CD14-positive monocyte (primary cell): ENCODE measurements around the gene CDH6. TPM values are rescaled to one million over a fixed set of nuclear protein-coding genes. Genes with fewer than 3 reads are reported as not detected.

Experiments used
- DNase-seq, 3 donors: peaks; one replicate each; pipeline ENCODE4 v3.0.0-alpha.2; 2011 to 2022
- H2AFZ ChIP-seq: 2 replicates; pipeline ENCODE4 v1.6.0; 2012; ENCODE audit warnings: mild to moderate bottlenecking, low read depth, low read length, inconsistent platforms; ENCODE audit not compliant: insufficient read depth, poor library complexity, severe bottlenecking
- H3K27ac ChIP-seq, 2 donors: 1 replicate in 1 of 2; 2 replicates in 1 of 2; pipeline ENCODE4 v1.5.1; 2012 to 2013; ENCODE audit warnings: low read length in 2 of 2, control low read depth in 1 of 2, inconsistent platforms in 1 of 2, low read depth in 1 of 2, mild to moderate bottlenecking in 1 of 2
- H3K27me3 ChIP-seq, 2 donors: one replicate each; pipeline versions ENCODE4 v1.6.0 to v1.6.1; 2011 to 2013; ENCODE audit warnings: low read length in 2 of 2; ENCODE audit not compliant: control insufficient read depth in 2 of 2, insufficient read depth in 2 of 2
- H3K36me3 ChIP-seq, 2 donors: replicated peaks in 1 of 2; 1 replicate in 1 of 2; 2 replicates in 1 of 2; pipeline versions ENCODE4 v1.5.1 to v1.6.1; 2012 to 2013; ENCODE audit warnings: low read length in 2 of 2, control low read depth in 1 of 2, inconsistent platforms in 1 of 2, mild to moderate bottlenecking in 1 of 2; ENCODE audit not compliant: insufficient read depth in 2 of 2, control insufficient read depth in 1 of 2
- H3K4me1 ChIP-seq, 2 donors: 1 replicate in 1 of 2; 2 replicates in 1 of 2; pipeline versions ENCODE4 v1.5.1 to v1.6.1; 2012 to 2013; ENCODE audit warnings: low read length in 2 of 2, control low read depth in 1 of 2, inconsistent platforms in 1 of 2, mild to moderate bottlenecking in 1 of 2, moderate library complexity in 1 of 2; ENCODE audit not compliant: insufficient read depth in 2 of 2, control insufficient read depth in 1 of 2
- H3K4me2 ChIP-seq: replicated peaks from 2 replicates; pipeline ENCODE3; 2012; ENCODE audit warnings: low read length, moderate library complexity, mild to moderate bottlenecking; ENCODE audit not compliant: poor library complexity, severe bottlenecking; ENCODE audit errors: extremely low read depth
- H3K4me3 ChIP-seq, 3 experiments: fragments of 200-600 bp in 1 of 3; sonication (generic) in 1 of 3; replicated peaks in 1 of 3; 1 replicate in 2 of 3; 2 replicates in 1 of 3; pipeline ENCODE4 v1.5.1; 2011 to 2013; ENCODE audit warnings: low read length in 3 of 3, mild to moderate bottlenecking in 3 of 3, control low read depth in 2 of 3, low read depth in 2 of 3, inconsistent platforms in 1 of 3, moderate library complexity in 1 of 3
- H3K79me2 ChIP-seq: 2 replicates; pipeline ENCODE4 v1.6.0; 2012; ENCODE audit warnings: mild to moderate bottlenecking, control low read depth, inconsistent platforms, low read length, moderate library complexity; ENCODE audit not compliant: insufficient read depth
- H3K9ac ChIP-seq: 2 replicates; pipeline ENCODE4 v1.6.0; 2017; ENCODE audit warnings: low read length, mild to moderate bottlenecking; ENCODE audit not compliant: insufficient read depth, poor library complexity, severe bottlenecking
- H3K9me3 ChIP-seq, 2 donors: replicated peaks in 1 of 2; 1 replicate in 1 of 2; 2 replicates in 1 of 2; pipeline versions ENCODE4 v1.5.1 to v1.6.1; 2012 to 2013; ENCODE audit warnings: low read length in 2 of 2, control low read depth in 1 of 2; ENCODE audit not compliant: control insufficient read depth in 1 of 2, insufficient read depth in 1 of 2
- H4K20me1 ChIP-seq: 2 replicates; pipeline ENCODE4 v1.6.0; 2012; ENCODE audit warnings: mild to moderate bottlenecking, low read length, control low read depth, moderate library complexity; ENCODE audit not compliant: insufficient read depth
- H3K27ac Mint-ChIP-seq, 7 donors: one replicate each; pipeline ENCODE4 v1.8.0; 2020; ENCODE audit warnings: mild to moderate bottlenecking in 7 of 7, mixed read lengths in 7 of 7, moderate library complexity in 6 of 7, inconsistent platforms in 2 of 7
- H3K27me3 Mint-ChIP-seq, 3 donors: one replicate each; pipeline ENCODE4 v1.8.0; 2021 to 2022; ENCODE audit warnings: low read depth in 3 of 3, mild to moderate bottlenecking in 3 of 3, mixed read lengths in 3 of 3, moderate library complexity in 3 of 3, inconsistent platforms in 1 of 3
- H3K36me3 Mint-ChIP-seq, 2 donors: one replicate each; pipeline ENCODE4 v1.8.0; 2020; ENCODE audit warnings: mixed read lengths in 2 of 2, inconsistent platforms in 1 of 2, mild to moderate bottlenecking in 1 of 2
- H3K4me1 Mint-ChIP-seq: one replicate; pipeline ENCODE4 v1.8.0; 2020; ENCODE audit warnings: mild to moderate bottlenecking, mixed read lengths
- H3K4me3 Mint-ChIP-seq, 2 donors: one replicate each; pipeline ENCODE4 v1.8.0; 2020; ENCODE audit warnings: mild to moderate bottlenecking in 2 of 2, mixed read lengths in 2 of 2, moderate library complexity in 1 of 2
- H3K9me3 Mint-ChIP-seq, 7 donors: one replicate each; pipeline ENCODE4 v1.8.0; 2020 to 2022; ENCODE audit warnings: mixed read lengths in 7 of 7, mild to moderate bottlenecking in 6 of 7, moderate library complexity in 6 of 7, inconsistent platforms in 2 of 7
- WGBS: methylation state at CpG from one replicate; pipeline ENCODE4 v1.1.5; 2013; ENCODE audit warnings: missing lambda C conversion rate; ENCODE audit not compliant: insufficient coverage; 5-methylcytosine and 5-hydroxymethylcytosine counted together
- intact Hi-C, 2 donors: fragments of 100-400 bp; cut with micrococcal nuclease; formaldehyde crosslinking; loops; one replicate each; pipeline versions ENCODE4 v1.15.0 to v1.15.1; 2023
- polyA plus RNA-seq, 3 donors: library from polyadenylated mRNA; depleted of rRNA in 1 of 3; unstranded in 2 of 3; stranded (reverse) in 1 of 3; fragments of 300-500 nt in 2 of 3; fragments of >200 nt in 1 of 3; fragmentation: Illumina TruSeq in 2 of 3; gene quantifications; 1 replicate in 2 of 3; 2 replicates in 1 of 3; pipeline ENCODE4 v1.2.3, GENCODE V29; 2012 to 2021
- TF ChIP-seq, protein P1 (sequence below): fragments of 200-600 bp; IDR thresholded peaks from one replicate; pipeline ENCODE4 v1.8.0; 2022; ENCODE audit warnings: antibody characterized with exemption, mild to moderate bottlenecking

Gene CDH6
- polyA plus RNA-seq, 3 donors: not detected

DNA sequence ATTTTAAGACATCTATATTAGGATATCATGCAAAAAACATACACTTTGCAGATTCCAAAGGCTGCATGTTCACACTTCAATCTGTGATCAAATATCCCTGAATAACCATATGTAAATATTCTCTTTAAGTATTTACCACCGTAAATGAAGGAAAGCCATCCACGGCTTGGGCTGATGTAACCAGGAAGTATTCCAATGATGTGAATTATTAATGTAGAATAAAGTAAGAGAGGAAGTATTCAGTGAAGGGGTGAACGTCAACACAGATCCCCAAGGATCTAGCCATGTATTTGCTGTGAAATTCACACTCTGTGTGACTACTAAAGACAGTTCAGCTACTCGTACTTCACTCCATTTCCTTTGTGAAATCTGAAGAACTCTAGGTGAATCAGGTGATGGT lies 75.2 kb downstream of the CDH6 start:
- H3K4me3 Mint-ChIP-seq: no peak overlapping the region
- no peaks in the 10 kb centered on the region for H3K36me3 ChIP-seq

DNA sequence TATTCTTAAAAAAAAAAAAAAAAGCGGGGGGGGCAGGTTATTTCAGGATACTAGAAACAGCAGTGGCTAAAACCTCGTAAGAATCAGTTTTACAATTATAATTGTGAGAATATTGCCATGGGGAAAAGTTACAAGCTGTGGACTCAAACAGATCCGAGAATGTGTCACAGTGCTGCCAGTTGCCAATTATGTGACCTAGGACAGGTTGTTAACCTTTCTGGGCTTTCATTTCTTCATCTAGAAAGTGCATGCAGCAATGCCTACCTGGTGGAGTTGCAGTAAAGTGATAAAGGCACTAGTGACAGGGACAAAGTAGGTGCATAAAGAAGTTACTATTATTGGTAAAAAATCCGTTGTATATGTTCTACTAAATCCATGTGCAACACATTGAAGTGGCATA lies 75.8 kb downstream of the CDH6 start:
- Mint-ChIP-seq H3K36me3 (no peaks in the 10 kb centered on the region), H3K9me3 (no peaks in the 10 kb centered on the region), H3K4me3 (no peak overlapping the region), H3K4me1 (no peaks in the 10 kb centered on the region), H3K27ac (no peak overlapping the region), H3K27me3 (peaks cover 0 to 2% (median 2%) of the 10 kb centered on the region in 3 donors)
- Histone ChIP-seq H3K4me2 (no peak overlapping the region), H3K4me3 (no peak overlapping the region), H3K27ac (no peak overlapping the region), H3K27me3 (no peaks in the 10 kb centered on the region), H3K79me2 (no peaks in the 10 kb centered on the region), H3K36me3 (no peaks in the 10 kb centered on the region), H4K20me1 (no peaks in the 10 kb centered on the region), H3K9me3 (no peaks in the 10 kb centered on the region), H3K9ac (no peak overlapping the region), H2AFZ (no peak overlapping the region), H3K4me1 (no peaks in the 10 kb centered on the region)
- TF ChIP-seq, protein P1, sequence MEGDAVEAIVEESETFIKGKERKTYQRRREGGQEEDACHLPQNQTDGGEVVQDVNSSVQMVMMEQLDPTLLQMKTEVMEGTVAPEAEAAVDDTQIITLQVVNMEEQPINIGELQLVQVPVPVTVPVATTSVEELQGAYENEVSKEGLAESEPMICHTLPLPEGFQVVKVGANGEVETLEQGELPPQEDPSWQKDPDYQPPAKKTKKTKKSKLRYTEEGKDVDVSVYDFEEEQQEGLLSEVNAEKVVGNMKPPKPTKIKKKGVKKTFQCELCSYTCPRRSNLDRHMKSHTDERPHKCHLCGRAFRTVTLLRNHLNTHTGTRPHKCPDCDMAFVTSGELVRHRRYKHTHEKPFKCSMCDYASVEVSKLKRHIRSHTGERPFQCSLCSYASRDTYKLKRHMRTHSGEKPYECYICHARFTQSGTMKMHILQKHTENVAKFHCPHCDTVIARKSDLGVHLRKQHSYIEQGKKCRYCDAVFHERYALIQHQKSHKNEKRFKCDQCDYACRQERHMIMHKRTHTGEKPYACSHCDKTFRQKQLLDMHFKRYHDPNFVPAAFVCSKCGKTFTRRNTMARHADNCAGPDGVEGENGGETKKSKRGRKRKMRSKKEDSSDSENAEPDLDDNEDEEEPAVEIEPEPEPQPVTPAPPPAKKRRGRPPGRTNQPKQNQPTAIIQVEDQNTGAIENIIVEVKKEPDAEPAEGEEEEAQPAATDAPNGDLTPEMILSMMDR: no peak
- intact Hi-C loops: no loop called here
- WGBS: 80% methylated on average over 2 of the region's 4 CpGs
- DNase-seq: no peak

More for the DNA sequence above, 75.2 kb downstream of the CDH6 start:
- TF ChIP-seq, protein P1: no peak
- H3K4me1 ChIP-seq: no peaks in the 10 kb centered on the region
- no peaks in the 10 kb centered on the region for H3K4me1 Mint-ChIP-seq
- no peak overlapping the region for H2AFZ ChIP-seq
- H3K4me3 ChIP-seq: no peak overlapping the region
- H3K9me3 Mint-ChIP-seq: no peaks in the 10 kb centered on the region
- H4K20me1 ChIP-seq: no peaks in the 10 kb centered on the region
- no peaks in the 10 kb centered on the region for H3K79me2 ChIP-seq
- H3K9me3 ChIP-seq: no peaks in the 10 kb centered on the region
- no peak overlapping the region for H3K27ac ChIP-seq
- H3K9ac ChIP-seq: no peak overlapping the region
- intact Hi-C loops: no loop called here
- peaks cover 0 to 2% (median 2%) of the 10 kb centered on the region in 3 donors for H3K27me3 Mint-ChIP-seq
- H3K4me2 ChIP-seq: no peak overlapping the region
- WGBS: no CpG with 5 or more reads among the region's 4 CpGs
- no peaks in the 10 kb centered on the region for H3K36me3 Mint-ChIP-seq
- DNase-seq: no peak
- no peak overlapping the region for H3K27ac Mint-ChIP-seq
- no peaks in the 10 kb centered on the region for H3K27me3 ChIP-seq
